WERI-Rb-1 (cell line): ENCODE measurements around the gene F11R.

ENCODE experiments used
- DNase-seq: peaks from one replicate; pipeline ENCODE4 v3.0.0-alpha.2; 2020
- H3K27ac ChIP-seq: fragments of 250-450 bp; sonication (Bioruptor Pico); 2 replicates; pipeline ENCODE4 v1.5.1; 2020; ENCODE audit warnings: mild to moderate bottlenecking, moderate library complexity
- H3K27me3 ChIP-seq: fragments of 250-450 bp; sonication (Bioruptor Pico); 2 replicates; pipeline ENCODE4 v1.5.1; 2021; ENCODE audit warnings: mild to moderate bottlenecking, low read depth, moderate library complexity; ENCODE audit not compliant: insufficient read depth, severe bottlenecking
- H3K36me3 ChIP-seq: fragments of 250-450 bp; sonication (Bioruptor Pico); 2 replicates; pipeline ENCODE4 v1.5.1; 2020; ENCODE audit warnings: mild to moderate bottlenecking, moderate library complexity
- H3K4me3 ChIP-seq: 2 replicates; pipeline ENCODE4 v1.5.1; 2011; ENCODE audit warnings: low read depth, mild to moderate bottlenecking, control low read depth, low read length
- H3K9me3 ChIP-seq: fragments of 250-450 bp; sonication (Bioruptor Pico); 2 replicates; pipeline ENCODE4 v1.5.1; 2021; ENCODE audit warnings: mild to moderate bottlenecking, moderate library complexity; ENCODE audit not compliant: severe bottlenecking
- CTCF ChIP-seq: IDR thresholded peaks from 2 replicates; pipeline ENCODE4 v1.5.1; 2011; ENCODE audit warnings: low read depth, mild to moderate bottlenecking, control low read depth, inconsistent platforms, low read length

The F11R gene

GRCh38 chr1:160972939-160973338, 48.0 kb downstream of the F11R start:
- H3K27me3 ChIP-seq = peaks cover 42% of the 10 kb centered on the region
- no peaks in the 10 kb centered on the region for H3K36me3 ChIP-seq
- no peak overlapping the region for H3K27ac ChIP-seq
- DNase-seq = no peak
- H3K4me3 ChIP-seq = no peak overlapping the region
- TF ChIP-seq CTCF = no peak
- H3K9me3 ChIP-seq = peaks cover 5% of the 10 kb centered on the region

GRCh38 chr1:160971618-160972056, 49.3 kb downstream of the F11R start:
- Histone ChIP-seq H3K4me3 (no peak overlapping the region), H3K27me3 (peaks cover 55% of the 10 kb centered on the region), H3K36me3 (no peaks in the 10 kb centered on the region), H3K9me3 (peaks cover 9% of the 10 kb centered on the region), H3K27ac (no peak overlapping the region)
- DNase-seq = no peak
- TF ChIP-seq CTCF = no peak

GRCh38 chr1:160963521-160963920, 57.4 kb downstream of the F11R start:
- DNase-seq = no peak
- peaks cover 4% of the 10 kb centered on the region for H3K9me3 ChIP-seq
- no peak for TF ChIP-seq CTCF
- peaks cover 63% of the 10 kb centered on the region for H3K27me3 ChIP-seq
- no peak overlapping the region for H3K27ac ChIP-seq
- no peak overlapping the region for H3K4me3 ChIP-seq
- no peaks in the 10 kb centered on the region for H3K36me3 ChIP-seq

- Histone ChIP-seq H3K36me3 (no peaks in the 10 kb centered on the region), H3K9me3 (no peaks in the 10 kb centered on the region), H3K27ac (no peak overlapping the region), H3K4me3 (no peak overlapping the region), H3K27me3 (peaks cover 58% of the 10 kb centered on the region)
- no peak for TF ChIP-seq CTCF
- no peak for DNase-seq
Observed at GRCh38 chr1:160961419-160961818, 59.5 kb downstream of the F11R start.

- Histone ChIP-seq H3K27ac (no peak overlapping the region), H3K36me3 (no peaks in the 10 kb centered on the region), H3K4me3 (no peak overlapping the region), H3K9me3 (no peaks in the 10 kb centered on the region), H3K27me3 (peaks cover 63% of the 10 kb centered on the region)
- DNase-seq = no peak
- TF ChIP-seq CTCF = no peak
Observed at GRCh38 chr1:160956966-160957365, 64.0 kb downstream of the F11R start.

- peak; percentile 66 for DNase-seq
- TF ChIP-seq CTCF = peak; percentile 97
- no peak within 1 kb of the TSS for H3K4me3 ChIP-seq
- peaks cover 50% of the 10 kb centered on the region for H3K27me3 ChIP-seq
- no peak within 1 kb of the TSS for H3K27ac ChIP-seq
- no peaks in the 10 kb centered on the region for H3K36me3 ChIP-seq
- no peaks in the 10 kb centered on the region for H3K9me3 ChIP-seq
Observed at GRCh38 chr1:160954158-160955104, 66.5 kb downstream of the F11R start, which contains the start of gene ITLN2. Gene ITLN2, minus strand, starts transcription at chr1:160954809. Its CDS starts 68 bp downstream, at chr1:160954741.
